HepG2 (cell line): ENCODE data around the gene ADAMTS13. TPM values are rescaled to one million over a fixed set of nuclear protein-coding genes. Genes with fewer than 3 reads are reported as not detected.

Experiments
- ATAC-seq: fragments of 200-7000 bp; cut with Tn5 transposase; 3 replicates; pipeline ENCODE4 v1.9.1; 2020; ENCODE audit warnings: mild to moderate bottlenecking, moderate library complexity
- BruUV-seq: library from RNA; stranded (reverse); fragments of 400-500 nt; replicated peaks from 2 replicates; lab custom pipeline; 2021; lab: Mats Ljungman, UMichigan
- CTCF ChIA-PET: fragments of 300-600 bp; formaldehyde crosslinking; extraction: SDS; loops from one replicate; lab custom pipeline; 2021; ENCODE audit warnings: low total read pairs, inconsistent platforms, low intra/inter-chr PET ratio; lab: Yijun Ruan, JAX
- POLR2A ChIA-PET: fragments of 350-600 bp; sonication (Branson Sonifier 250); formaldehyde crosslinking; loops from one replicate; lab custom pipeline; 2020; ENCODE audit warnings: antibody characterized with exemption, inconsistent platforms; lab: Yijun Ruan, JAX
- DNase-seq: peaks from one replicate; pipeline ENCODE4 v3.0.0-alpha.2; 2015; ENCODE audit warnings: low spot score
- FAIRE-seq: peaks from 3 replicates; lab custom pipeline; 2011; peaks lifted over from hg19 to GRCh38; lab: Jason Lieb, UNC
- H2AFZ ChIP-seq: one replicate; pipeline ENCODE4 v1.6.1; 2011; ENCODE audit warnings: low read length, inconsistent platforms
- H3K27ac ChIP-seq: fragments of 300-600 bp; 3 replicates; pipeline ENCODE4 v1.8.0; 2011; ENCODE audit warnings: mixed run types, mild to moderate bottlenecking, mixed read lengths, low read length, inconsistent platforms; ENCODE audit not compliant: insufficient read depth; ENCODE audit errors: extremely low read length
- H3K27me3 ChIP-seq, 2 experiments: fragments of 200-600 bp in 1 of 2; 2 replicates in 1 of 2; 3 replicates in 1 of 2; pipeline versions ENCODE4 v1.6.0 to v1.8.0; 2011; ENCODE audit warnings: low read length in 2 of 2, mild to moderate bottlenecking in 2 of 2, moderate library complexity in 2 of 2, inconsistent platforms in 1 of 2; ENCODE audit not compliant: insufficient read depth in 2 of 2, control insufficient read depth in 1 of 2
- H3K36me3 ChIP-seq, 2 experiments: fragments of 200-600 bp in 1 of 2; replicated peaks in 1 of 2; 2 replicates in 1 of 2; 3 replicates in 1 of 2; pipeline versions ENCODE4 v1.5.1 to v1.8.0; 2011; ENCODE audit warnings: low read length in 2 of 2, inconsistent platforms in 1 of 2; ENCODE audit not compliant: insufficient read depth in 2 of 2, control insufficient read depth in 1 of 2
- H3K4me1 ChIP-seq: 2 replicates; pipeline ENCODE4 v1.5.1; 2012; ENCODE audit warnings: low read length, inconsistent platforms; ENCODE audit not compliant: insufficient read depth
- H3K4me2 ChIP-seq: 2 replicates; pipeline ENCODE4 v1.6.0; 2011; ENCODE audit warnings: low read depth, low read length, inconsistent platforms
- H3K4me3 ChIP-seq, 3 experiments: fragments of 200-600 bp in 1 of 3; sonication (generic), shearing (Covaris generic) in 1 of 3; replicated peaks in 1 of 3; 2 replicates each; pipeline ENCODE4 v1.5.1; 2011 to 2016; ENCODE audit warnings: low read length in 3 of 3, inconsistent platforms in 2 of 3, low read depth in 2 of 3, mild to moderate bottlenecking in 2 of 3, control low read depth in 1 of 3, mixed read lengths in 1 of 3; ENCODE audit not compliant: insufficient read depth in 1 of 3
- H3K79me2 ChIP-seq: one replicate; pipeline ENCODE4 v1.6.1; 2011; ENCODE audit warnings: low read length, inconsistent platforms; ENCODE audit not compliant: insufficient read depth
- H3K9ac ChIP-seq: 2 replicates; pipeline ENCODE4 v1.6.0; 2011; ENCODE audit warnings: mild to moderate bottlenecking, low read depth, low read length, inconsistent platforms; ENCODE audit not compliant: insufficient read depth
- H3K9me3 ChIP-seq: 2 replicates; pipeline ENCODE4 v1.5.1; 2012; ENCODE audit warnings: mild to moderate bottlenecking, low read length
- H4K20me1 ChIP-seq: 2 replicates; pipeline ENCODE4 v1.6.0; 2011; ENCODE audit warnings: inconsistent platforms, mild to moderate bottlenecking, low read length, moderate library complexity; ENCODE audit not compliant: insufficient read depth
- ARID5B ChIP-seq: IDR thresholded peaks from 2 replicates; pipeline ENCODE4 v1.4.0; 2020; ENCODE audit warnings: mild to moderate bottlenecking, missing genetic modification reagents
- CEBPB ChIP-seq: IDR thresholded peaks from 2 replicates; pipeline ENCODE4 v1.6.1; 2011; ENCODE audit warnings: low read depth, low read length, improper control_type of control experiment, borderline replicate concordance
- FOXA3 ChIP-seq: IDR thresholded peaks from 2 replicates; pipeline ENCODE4 v1.6.1; 2016; ENCODE audit warnings: missing genetic modification reagents, missing compliant biosample characterization
- HES4 ChIP-seq: sonication (generic); formaldehyde crosslinking; IDR thresholded peaks from 2 replicates; pipeline ENCODE4 v1.9.0; 2021; ENCODE audit warnings: mild to moderate bottlenecking, missing genetic modification reagents, borderline replicate concordance
- JUND ChIP-seq: sonication (generic); formaldehyde crosslinking; IDR thresholded peaks from 2 replicates; pipeline ENCODE4 v1.8.0; 2022; ENCODE audit warnings: mild to moderate bottlenecking, missing genetic modification reagents
- MBD4 ChIP-seq: IDR thresholded peaks from 2 replicates; pipeline ENCODE4 v1.6.1; 2012; ENCODE audit warnings: low read length, inconsistent platforms, borderline replicate concordance
- ZNF331 ChIP-seq: sonication (generic); formaldehyde crosslinking; IDR thresholded peaks from 2 replicates; pipeline ENCODE4 v1.4.0; 2020; ENCODE audit warnings: missing genetic modification reagents
- ZNF446 ChIP-seq: sonication (generic); formaldehyde crosslinking; IDR thresholded peaks from 2 replicates; pipeline ENCODE4 v1.5.0; 2020; ENCODE audit warnings: mild to moderate bottlenecking, missing genetic modification reagents
- ZNF652 ChIP-seq: IDR thresholded peaks from 2 replicates; pipeline ENCODE4 v1.6.1; 2016; ENCODE audit warnings: low read depth, borderline replicate concordance
- ZNF775 ChIP-seq: sonication (generic); formaldehyde crosslinking; IDR thresholded peaks from 2 replicates; pipeline ENCODE4 v1.4.0; 2020; ENCODE audit warnings: missing genetic modification reagents, mild to moderate bottlenecking, moderate library complexity, borderline replicate concordance
- WGBS: methylation state at CpG from one replicate; pipeline ENCODE4 v1.1.6; 2017; ENCODE audit warnings: low lambda C conversion rate; 5-methylcytosine and 5-hydroxymethylcytosine counted together
- in situ Hi-C: cut with HindIII; loops from 2 replicates; pipeline ENCODE4 v1.10.0; 2017; ENCODE audit warnings: low pct_unique_long_range_greater_than_20kb; ENCODE audit not compliant: extremely low pct_ligation_motif_present
- intact Hi-C: fragments of 100-400 bp; cut with micrococcal nuclease; formaldehyde crosslinking; loops from one replicate; pipeline ENCODE4 v1.10.0; 2022; ENCODE audit not compliant: unreplicated experiment
- polyA plus RNA-seq, 8 experiments: library from polyadenylated mRNA; depleted of rRNA in 3 of 8; stranded (reverse) in 7 of 8; unstranded in 1 of 8; fragments of >200 nt; fragmentation: Illumina TruSeq in 4 of 8; extraction: Trizol in 4 of 8; gene quantifications; 2 replicates each; pipeline versions ENCODE4 v1.2.1 to v1.2.3, GENCODE V29; 2011 to 2016; ENCODE audit warnings: low read depth in 4 of 8, missing spikeins in 1 of 8, mixed read lengths in 1 of 8; ENCODE audit not compliant: insufficient read depth in 1 of 8
- total RNA-seq, 5 experiments: library from RNA; depleted of rRNA; stranded (reverse); fragments of >200 nt; fragmentation: Illumina TruSeq; extraction: Trizol; gene quantifications; 2 replicates each; pipeline ENCODE4 v1.2.3, GENCODE V29; 2016; ENCODE audit warnings: low read depth in 1 of 5
- TF ChIP-seq, protein P1 (sequence below): sonication (generic); formaldehyde crosslinking; IDR thresholded peaks from 2 replicates; pipeline ENCODE4 v1.5.1; 2020; ENCODE audit warnings: mild to moderate bottlenecking, missing genetic modification reagents, moderate library complexity

Gene ADAMTS13
- total and polyA plus RNA-seq, 2 of the 13 experiments (the other 11 are each of a cell fraction or from before 2014, with no cell fraction given), result 0.91 to 4.5 TPM

DNA sequence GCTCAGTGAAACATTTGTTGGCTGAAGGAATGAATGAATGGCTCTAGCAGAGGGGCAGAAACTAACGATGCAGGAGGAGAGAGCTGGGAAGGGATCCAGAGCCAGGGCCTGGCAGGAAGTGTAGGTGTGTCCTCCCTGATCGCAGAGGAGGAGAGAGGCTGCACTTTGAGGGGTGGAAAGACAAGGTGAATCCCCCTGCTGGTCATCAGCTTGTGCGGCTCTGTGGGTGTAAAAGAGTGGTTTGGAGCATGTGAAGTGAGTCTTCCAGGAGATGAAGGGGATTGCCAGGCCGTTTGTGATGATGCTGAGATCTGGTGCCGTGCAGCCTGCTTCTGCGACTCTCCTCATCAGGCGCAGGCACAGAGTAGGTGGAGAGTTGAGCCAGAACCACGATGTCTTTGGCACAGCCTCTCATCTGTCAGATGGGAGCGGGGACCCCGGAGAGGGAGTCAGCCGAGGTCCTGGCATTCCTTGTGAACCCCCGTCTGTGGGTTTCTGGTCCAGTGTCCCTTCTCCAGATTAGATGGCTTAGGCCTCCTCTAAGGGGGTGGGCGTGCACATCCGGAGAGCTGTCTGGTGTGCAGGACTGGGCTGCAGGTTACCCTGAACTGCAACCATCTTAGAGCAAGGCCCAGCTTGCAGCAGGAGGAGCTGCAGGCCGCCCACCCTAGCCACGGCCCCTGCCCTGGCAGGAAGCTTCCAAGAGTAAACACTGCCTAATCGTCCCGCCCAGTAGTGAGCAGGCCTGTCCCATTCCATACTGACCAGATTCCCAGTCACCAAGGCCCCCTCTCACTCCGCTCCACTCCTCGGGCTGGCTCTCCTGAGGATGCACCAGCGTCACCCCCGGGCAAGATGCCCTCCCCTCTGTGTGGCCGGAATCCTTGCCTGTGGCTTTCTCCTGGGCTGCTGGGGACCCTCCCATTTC is at the start of gene ADAMTS13 (continued):
- TF ChIP-seq ARID5B (CRISPR knock-in tag), result no peak
- TF ChIP-seq ZNF775 (CRISPR knock-in tag), result no peak

GRCh38 chr9:133374612-133375115 is 47.5 kb upstream of the ADAMTS13 start:
- Histone ChIP-seq H3K79me2 (peaks cover 58% of the 10 kb centered on the region), H3K9ac (peak overlapping the region; percentile 99), H3K4me1 (peaks cover 79% of the 10 kb centered on the region), H2AFZ (no peak overlapping the region), H3K27ac (peak overlapping the region; percentile 97), H3K27me3 (no peaks in the 10 kb centered on the region), H3K9me3 (no peaks in the 10 kb centered on the region), H3K4me2 (peak overlapping the region; percentile 73), H4K20me1 (peaks cover 55% of the 10 kb centered on the region), H3K36me3 (peaks cover 9 to 37% of the 10 kb centered on the region in 2 experiments; a peak in 4 of 5 replicates), H3K4me3 (peak overlapping the region; percentile 66 to 86 (median 76))
- ChIA-PET POLR2A (interaction anchor here (0.6 to 2.0 kb wide), 11 partner anchors 8 to 650 kb away, joined by 3 to 13 read pairs (median 4); partner anchors contain the start of genes BRD3OS, CACFD1, MED22 and RPL7A), CTCF (no interaction called here)
- no peak for ATAC-seq
- in situ Hi-C loops, result no loop called here
- no peak for DNase-seq
- peak; percentile 64 for FAIRE-seq
- WGBS, result 5% methylated on average over 12 of the region's 12 CpGs
- intact Hi-C loops, result no loop called here
- TF ChIP-seq CEBPB (peak; percentile 63), ZNF652 (CRISPR knock-in tag) (0 out of 2 replicates have a peak, but pooled peaks have one; percentile 3), HES4 (no peak), JUND (no peak), FOXA3 (0 out of 2 replicates have a peak, but pooled peaks have one; percentile 3), MBD4 (0 out of 2 replicates have a peak, but pooled peaks have one; percentile 46), ZNF446 (CRISPR knock-in tag) (no peak), ZNF331 (CRISPR knock-in tag) (0 out of 2 replicates have a peak, but pooled peaks have one; percentile 1)
- TF ChIP-seq, protein P1, sequence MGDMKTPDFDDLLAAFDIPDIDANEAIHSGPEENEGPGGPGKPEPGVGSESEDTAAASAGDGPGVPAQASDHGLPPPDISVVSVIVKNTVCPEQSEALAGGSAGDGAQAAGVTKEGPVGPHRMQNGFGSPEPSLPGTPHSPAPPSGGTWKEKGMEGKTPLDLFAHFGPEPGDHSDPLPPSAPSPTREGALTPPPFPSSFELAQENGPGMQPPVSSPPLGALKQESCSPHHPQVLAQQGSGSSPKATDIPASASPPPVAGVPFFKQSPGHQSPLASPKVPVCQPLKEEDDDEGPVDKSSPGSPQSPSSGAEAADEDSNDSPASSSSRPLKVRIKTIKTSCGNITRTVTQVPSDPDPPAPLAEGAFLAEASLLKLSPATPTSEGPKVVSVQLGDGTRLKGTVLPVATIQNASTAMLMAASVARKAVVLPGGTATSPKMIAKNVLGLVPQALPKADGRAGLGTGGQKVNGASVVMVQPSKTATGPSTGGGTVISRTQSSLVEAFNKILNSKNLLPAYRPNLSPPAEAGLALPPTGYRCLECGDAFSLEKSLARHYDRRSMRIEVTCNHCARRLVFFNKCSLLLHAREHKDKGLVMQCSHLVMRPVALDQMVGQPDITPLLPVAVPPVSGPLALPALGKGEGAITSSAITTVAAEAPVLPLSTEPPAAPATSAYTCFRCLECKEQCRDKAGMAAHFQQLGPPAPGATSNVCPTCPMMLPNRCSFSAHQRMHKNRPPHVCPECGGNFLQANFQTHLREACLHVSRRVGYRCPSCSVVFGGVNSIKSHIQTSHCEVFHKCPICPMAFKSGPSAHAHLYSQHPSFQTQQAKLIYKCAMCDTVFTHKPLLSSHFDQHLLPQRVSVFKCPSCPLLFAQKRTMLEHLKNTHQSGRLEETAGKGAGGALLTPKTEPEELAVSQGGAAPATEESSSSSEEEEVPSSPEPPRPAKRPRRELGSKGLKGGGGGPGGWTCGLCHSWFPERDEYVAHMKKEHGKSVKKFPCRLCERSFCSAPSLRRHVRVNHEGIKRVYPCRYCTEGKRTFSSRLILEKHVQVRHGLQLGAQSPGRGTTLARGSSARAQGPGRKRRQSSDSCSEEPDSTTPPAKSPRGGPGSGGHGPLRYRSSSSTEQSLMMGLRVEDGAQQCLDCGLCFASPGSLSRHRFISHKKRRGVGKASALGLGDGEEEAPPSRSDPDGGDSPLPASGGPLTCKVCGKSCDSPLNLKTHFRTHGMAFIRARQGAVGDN (CRISPR knock-in tag), result no peak
- TF ChIP-seq, all 625 proteins: peak for 5
- TSS peak; percentile 62 for BruUV-seq
